ENCODE measurements around the gene WNT7A. TPM values are rescaled to one million over a fixed set of nuclear protein-coding genes. Genes with fewer than 3 reads are reported as not detected.

Gene WNT7A
- total RNA-seq, 1 donor from 2014 or later: not detected

GRCh38 chr3:13839726-13840340 is 40.0 kb downstream of the WNT7A start:
- Mint-ChIP-seq H3K27ac (ENCODE audit: unreplicated experiment) (no peak overlapping the region), H3K27me3 (ENCODE audit: unreplicated experiment) (peaks cover 4% of the 10 kb centered on the region), H3K9me3 (ENCODE audit: unreplicated experiment) (peaks cover 2% of the 10 kb centered on the region), H3K4me3 (ENCODE audit: unreplicated experiment) (no peak overlapping the region), H3K4me1 (ENCODE audit: low read depth, unreplicated experiment) (no peaks in the 10 kb centered on the region), H3K36me3 (ENCODE audit: unreplicated experiment) (no peaks in the 10 kb centered on the region)
- no peak for DNase-seq
- no peak for TF ChIP-seq CTCF (IDR thresholded peaks at IDR 0.05; ENCODE audit: partially characterized antibody, unreplicated experiment)

GRCh38 chr3:13839253-13839652 is 40.6 kb downstream of the WNT7A start:
- Mint-ChIP-seq H3K9me3 (ENCODE audit: unreplicated experiment) (peaks cover 2% of the 10 kb centered on the region), H3K27ac (ENCODE audit: unreplicated experiment) (no peak overlapping the region), H3K36me3 (ENCODE audit: unreplicated experiment) (no peaks in the 10 kb centered on the region), H3K4me1 (ENCODE audit: low read depth, unreplicated experiment) (no peaks in the 10 kb centered on the region), H3K27me3 (ENCODE audit: unreplicated experiment) (peaks cover 4% of the 10 kb centered on the region), H3K4me3 (ENCODE audit: unreplicated experiment) (no peak overlapping the region)
- no peak for TF ChIP-seq CTCF (IDR thresholded peaks at IDR 0.05; ENCODE audit: partially characterized antibody, unreplicated experiment)
- DNase-seq: no peak

- Mint-ChIP-seq H3K4me3 (ENCODE audit: unreplicated experiment) (no peak overlapping the region), H3K27ac (ENCODE audit: unreplicated experiment) (no peak overlapping the region), H3K4me1 (ENCODE audit: low read depth, unreplicated experiment) (no peaks in the 10 kb centered on the region), H3K9me3 (ENCODE audit: unreplicated experiment) (peaks cover 2% of the 10 kb centered on the region), H3K27me3 (ENCODE audit: unreplicated experiment) (peaks cover 2% of the 10 kb centered on the region), H3K36me3 (ENCODE audit: unreplicated experiment) (no peaks in the 10 kb centered on the region)
- no peak for TF ChIP-seq CTCF (IDR thresholded peaks at IDR 0.05; ENCODE audit: partially characterized antibody, unreplicated experiment)
- no peak for DNase-seq
Measured at GRCh38 chr3:13838421-13838820, 41.5 kb downstream of the WNT7A start.

- peaks cover 2% of the 10 kb centered on the region for H3K9me3 Mint-ChIP-seq (ENCODE audit: unreplicated experiment)
- no peak for TF ChIP-seq CTCF (IDR thresholded peaks at IDR 0.05; ENCODE audit: partially characterized antibody, unreplicated experiment)
- H3K27me3 Mint-ChIP-seq (ENCODE audit: unreplicated experiment): peaks cover 5% of the 10 kb centered on the region
- no peaks in the 10 kb centered on the region for H3K36me3 Mint-ChIP-seq (ENCODE audit: unreplicated experiment)
- no peak for DNase-seq
- H3K27ac Mint-ChIP-seq (ENCODE audit: unreplicated experiment): no peak overlapping the region
- no peak overlapping the region for H3K4me3 Mint-ChIP-seq (ENCODE audit: unreplicated experiment)
- no peaks in the 10 kb centered on the region for H3K4me1 Mint-ChIP-seq (ENCODE audit: low read depth, unreplicated experiment)
Measured at GRCh38 chr3:13837751-13838150, 42.1 kb downstream of the WNT7A start.

- no peak for DNase-seq
- Mint-ChIP-seq H3K27me3 (ENCODE audit: unreplicated experiment) (peaks cover 5% of the 10 kb centered on the region), H3K4me3 (ENCODE audit: unreplicated experiment) (no peak overlapping the region), H3K36me3 (ENCODE audit: unreplicated experiment) (no peaks in the 10 kb centered on the region), H3K27ac (ENCODE audit: unreplicated experiment) (peak overlapping the region; percentile 62), H3K4me1 (ENCODE audit: low read depth, unreplicated experiment) (no peaks in the 10 kb centered on the region), H3K9me3 (ENCODE audit: unreplicated experiment) (peaks cover 2% of the 10 kb centered on the region)
- no peak for TF ChIP-seq CTCF (IDR thresholded peaks at IDR 0.05; ENCODE audit: partially characterized antibody, unreplicated experiment)
Measured at GRCh38 chr3:13836658-13837587, 42.9 kb downstream of the WNT7A start.
